Choroid plexus epithelial cell (primary cell): Measurements from ENCODE around the gene EFCC1.

Experiments used
- DNase-seq: peaks from one replicate; pipeline ENCODE4 v3.0.0-alpha.2; 2010; ENCODE audit warnings: low read depth
- H3K4me3 ChIP-seq: 2 replicates; pipeline ENCODE4 v1.5.1; 2011; ENCODE audit warnings: low read depth, mild to moderate bottlenecking, control low read depth, low read length, moderate library complexity
- CTCF ChIP-seq: conservative IDR thresholded peaks from 2 replicates; pipeline ENCODE4 v1.5.1; 2011; ENCODE audit warnings: low read depth, mild to moderate bottlenecking, control low read depth, inconsistent platforms, low read length, moderate library complexity

EFCC1 gene

GRCh38 chr3:129060276-129061022 lies 59.3 kb downstream of the EFCC1 start, which contains the start of gene GP9:
TSS of gene GP9 (plus strand) at chr3:129060779. CDS start at chr3:129061740, 961 bp downstream.
- TF ChIP-seq CTCF, result no peak
- DNase-seq, result no peak
- no peak within 1 kb of the TSS for H3K4me3 ChIP-seq

- DNase-seq, result no peak
- no peak overlapping the region for H3K4me3 ChIP-seq
- TF ChIP-seq CTCF, result no peak
Measured at GRCh38 chr3:129061023-129061887, 60.2 kb downstream of the EFCC1 start.

- TF ChIP-seq CTCF, result no peak
- H3K4me3 ChIP-seq, result no peak overlapping the region
- DNase-seq, result no peak
Measured at GRCh38 chr3:129061888-129062834, 61.1 kb downstream of the EFCC1 start.

- no peak for TF ChIP-seq CTCF
- no peak for DNase-seq
- H3K4me3 ChIP-seq, result no peak overlapping the region
Measured at GRCh38 chr3:129063091-129063640, 62.1 kb downstream of the EFCC1 start.

GRCh38 chr3:129063841-129064482 lies 62.9 kb downstream of the EFCC1 start:
- TF ChIP-seq CTCF, result no peak
- H3K4me3 ChIP-seq, result no peak overlapping the region
- DNase-seq, result no peak
